ENCODE measurements around the gene PPP1R7. TPM values are rescaled to one million over a fixed set of nuclear protein-coding genes. Genes with fewer than 3 reads are reported as not detected.
A peak's percentile ranks its signal among the peaks of the same experiment; 100 is the strongest.

Gene PPP1R7
- total RNA-seq, 1 donor: 46.7 TPM

- Histone ChIP-seq H3K9me3 (ENCODE audit: low read depth, low read length) (peaks cover 4% of the 10 kb centered on the region), H3K4me3 (ENCODE audit: insufficient read depth, low read length) (no peak overlapping the region), H4K20me1 (ENCODE audit: insufficient read depth, low read length) (peaks cover 3% of the 10 kb centered on the region), H3K27ac (ENCODE audit: low read depth, low read length) (no peak overlapping the region), H3K79me2 (ENCODE audit: insufficient read depth, low read length) (no peaks in the 10 kb centered on the region), H2AFZ (ENCODE audit: low read length) (no peak overlapping the region), H3K4me2 (ENCODE audit: insufficient read depth, low read length) (no peak overlapping the region), H3K4me1 (ENCODE audit: insufficient read depth, low read length) (no peaks in the 10 kb centered on the region), H3K27me3 (ENCODE audit: insufficient read depth, low read length) (no peaks in the 10 kb centered on the region), H3K36me3 (ENCODE audit: insufficient read depth, low read length) (peaks cover 32% of the 10 kb centered on the region)
- DNase-seq (ENCODE audit: insufficient read length, low spot score, missing footprints): no peak
- TF ChIP-seq CTCF (IDR thresholded peaks at IDR 0.05; ENCODE audit: extremely low read depth, low read depth, low read length): no peak
Measured at GRCh38 chr2:241173557-241173956, 23.3 kb downstream of the PPP1R7 start.

DNA sequence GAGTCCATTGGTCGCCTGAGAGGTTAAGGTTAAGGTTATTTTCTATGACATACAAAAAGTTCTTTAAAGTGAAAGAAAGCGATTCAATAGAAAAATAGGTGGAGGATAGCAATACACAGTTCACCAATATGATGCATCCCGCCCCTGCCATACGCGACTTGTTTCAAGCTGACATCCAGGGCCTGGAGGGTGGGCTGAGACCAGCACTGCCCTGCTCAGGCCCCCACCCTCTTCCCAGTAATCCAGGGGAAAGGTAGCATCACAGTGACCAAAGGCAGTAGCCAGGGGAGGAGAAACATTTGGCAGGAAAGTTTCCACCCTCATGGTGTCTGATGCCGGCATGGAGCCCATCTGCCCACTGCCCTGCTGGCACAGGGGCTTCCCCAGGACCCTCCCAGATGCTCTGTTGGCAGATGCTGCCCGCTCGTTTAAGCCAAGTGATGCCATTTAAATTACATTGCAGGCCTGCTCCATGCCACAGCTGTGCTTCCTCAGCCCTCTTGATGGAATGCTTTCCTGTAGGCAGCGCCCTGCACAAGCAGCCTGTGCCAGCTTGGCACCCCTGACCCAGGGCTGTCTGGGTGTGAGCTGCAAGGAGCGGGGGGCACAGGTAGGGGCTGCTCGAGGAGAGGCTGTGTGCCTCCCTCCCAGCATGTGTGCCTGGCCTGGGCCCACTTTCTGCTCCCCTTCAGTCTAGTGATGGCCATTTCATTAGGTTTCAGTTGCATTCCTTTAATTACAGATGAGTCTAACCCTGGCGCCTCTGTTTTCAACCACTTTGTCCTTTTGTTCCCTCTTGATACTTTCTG is 27.5 kb downstream of the PPP1R7 start:
- peaks cover 9% of the 10 kb centered on the region for H3K36me3 ChIP-seq (ENCODE audit: insufficient read depth, low read length)
- no peaks in the 10 kb centered on the region for H3K27me3 ChIP-seq (ENCODE audit: insufficient read depth, low read length)
- no peak overlapping the region for H3K4me2 ChIP-seq (ENCODE audit: insufficient read depth, low read length)
- H3K4me3 ChIP-seq (ENCODE audit: insufficient read depth, low read length): no peak overlapping the region
- no peaks in the 10 kb centered on the region for H3K9me3 ChIP-seq (ENCODE audit: low read depth, low read length)
- H3K4me1 ChIP-seq (ENCODE audit: insufficient read depth, low read length): no peaks in the 10 kb centered on the region
- TF ChIP-seq CTCF (IDR thresholded peaks at IDR 0.05; ENCODE audit: extremely low read depth, low read depth, low read length): no peak
- no peak for DNase-seq (ENCODE audit: insufficient read length, low spot score, missing footprints)
- H2AFZ ChIP-seq (ENCODE audit: low read length): no peak overlapping the region
- H4K20me1 ChIP-seq (ENCODE audit: insufficient read depth, low read length): peaks cover 3% of the 10 kb centered on the region
- no peak overlapping the region for H3K27ac ChIP-seq (ENCODE audit: low read depth, low read length)
- no peaks in the 10 kb centered on the region for H3K79me2 ChIP-seq (ENCODE audit: insufficient read depth, low read length)

DNA sequence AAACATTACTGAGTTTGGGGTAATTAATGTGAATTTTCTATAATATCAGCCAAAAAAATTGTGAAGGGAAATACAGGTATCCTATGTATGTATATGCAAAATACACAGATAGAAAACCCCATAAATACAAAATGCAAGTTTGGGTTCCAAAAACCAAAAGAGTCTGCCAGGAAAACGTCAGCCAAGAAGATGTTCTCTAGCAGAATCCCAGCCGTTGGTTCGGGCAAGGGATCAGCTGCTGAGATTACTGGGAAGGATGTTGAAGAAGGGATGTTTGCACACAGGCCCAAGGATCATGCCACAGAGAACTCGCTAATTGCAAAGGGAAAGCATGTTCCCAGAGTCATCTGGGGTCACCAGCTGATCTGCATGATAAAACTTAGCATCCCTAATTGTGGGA is 28.7 kb downstream of the PPP1R7 start:
- DNase-seq (ENCODE audit: insufficient read length, low spot score, missing footprints): no peak
- H2AFZ ChIP-seq (ENCODE audit: low read length): no peak overlapping the region
- TF ChIP-seq CTCF (IDR thresholded peaks at IDR 0.05; ENCODE audit: extremely low read depth, low read depth, low read length): no peak

DNA sequence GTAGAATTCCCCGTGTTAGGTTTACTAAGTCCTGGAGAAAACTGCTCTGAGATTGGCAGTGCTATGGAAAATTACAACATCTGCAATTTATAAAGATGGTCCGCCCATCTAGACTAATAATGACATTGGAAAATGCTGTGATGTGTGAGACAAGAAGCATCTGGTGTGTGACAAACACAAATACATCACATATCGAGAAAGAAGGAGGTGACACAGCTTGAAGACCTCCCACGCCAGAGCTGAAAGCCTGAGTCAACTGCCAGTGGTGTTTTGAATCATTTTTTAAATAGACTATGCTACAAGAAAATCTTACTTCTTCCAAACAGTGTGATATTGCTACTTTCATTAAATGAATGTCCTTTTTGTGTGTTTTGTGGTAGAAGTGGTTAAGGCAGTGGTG is 29.6 kb downstream of the PPP1R7 start:
- no peak overlapping the region for H2AFZ ChIP-seq (ENCODE audit: low read length)
- peak; percentile 61 for DNase-seq (ENCODE audit: insufficient read length, low spot score, missing footprints)
- no peak overlapping the region for H3K4me2 ChIP-seq (ENCODE audit: insufficient read depth, low read length)
- H3K79me2 ChIP-seq (ENCODE audit: insufficient read depth, low read length): no peaks in the 10 kb centered on the region
- H3K9me3 ChIP-seq (ENCODE audit: low read depth, low read length): no peaks in the 10 kb centered on the region
- H4K20me1 ChIP-seq (ENCODE audit: insufficient read depth, low read length): peaks cover 3% of the 10 kb centered on the region
- peaks cover 9% of the 10 kb centered on the region for H3K36me3 ChIP-seq (ENCODE audit: insufficient read depth, low read length)
- no peaks in the 10 kb centered on the region for H3K4me1 ChIP-seq (ENCODE audit: insufficient read depth, low read length)
- no peak for TF ChIP-seq CTCF (IDR thresholded peaks at IDR 0.05; ENCODE audit: extremely low read depth, low read depth, low read length)
- H3K4me3 ChIP-seq (ENCODE audit: insufficient read depth, low read length): no peak overlapping the region
- H3K27me3 ChIP-seq (ENCODE audit: insufficient read depth, low read length): no peaks in the 10 kb centered on the region
- H3K27ac ChIP-seq (ENCODE audit: low read depth, low read length): no peak overlapping the region

More for the DNA sequence above, 28.7 kb downstream of the PPP1R7 start:
- no peaks in the 10 kb centered on the region for H3K9me3 ChIP-seq (ENCODE audit: low read depth, low read length)
- no peak overlapping the region for H3K4me2 ChIP-seq (ENCODE audit: insufficient read depth, low read length)
- no peak overlapping the region for H3K27ac ChIP-seq (ENCODE audit: low read depth, low read length)
- peaks cover 9% of the 10 kb centered on the region for H3K36me3 ChIP-seq (ENCODE audit: insufficient read depth, low read length)
- no peaks in the 10 kb centered on the region for H3K79me2 ChIP-seq (ENCODE audit: insufficient read depth, low read length)
- H3K4me3 ChIP-seq (ENCODE audit: insufficient read depth, low read length): no peak overlapping the region
- H3K27me3 ChIP-seq (ENCODE audit: insufficient read depth, low read length): no peaks in the 10 kb centered on the region
- no peaks in the 10 kb centered on the region for H3K4me1 ChIP-seq (ENCODE audit: insufficient read depth, low read length)
- H4K20me1 ChIP-seq (ENCODE audit: insufficient read depth, low read length): peaks cover 3% of the 10 kb centered on the region

Data from osteoblast (primary cell).